SK-N-MC (cell line): Measurements from ENCODE around the gene CACNA1E.

Experiments
- EZH2 ChIP-seq: fragments of 200-600 bp; sonication (generic); IDR thresholded peaks from one replicate; pipeline ENCODE4 v1.6.1; 2017; ENCODE audit warnings: antibody characterized with exemption
- POLR2AphosphoS5 ChIP-seq: IDR thresholded peaks from 2 replicates; pipeline ENCODE4 v1.6.1; 2012; ENCODE audit warnings: mild to moderate bottlenecking, low read depth, low read length, borderline replicate concordance

DNA sequence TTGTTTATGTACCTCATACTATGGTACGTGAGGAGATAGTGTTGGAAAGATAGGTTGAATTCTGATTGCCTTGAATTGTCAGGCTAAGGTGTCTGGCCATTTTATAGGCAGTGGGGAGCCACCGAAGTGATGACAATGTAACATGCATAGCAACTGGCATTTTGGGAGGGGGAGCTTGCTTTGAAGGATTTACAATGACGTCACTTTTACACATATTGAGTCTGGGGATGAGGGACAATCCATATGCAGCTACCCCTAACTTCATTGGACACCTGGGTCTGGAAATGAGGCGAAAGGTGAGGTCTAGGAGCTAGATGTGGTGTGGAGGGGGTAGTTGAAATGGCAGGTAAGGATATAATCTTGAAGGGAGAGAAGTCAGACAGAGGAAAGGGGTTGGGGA lies 7.7 kb upstream of the CACNA1E start:
- no peak for TF ChIP-seq POLR2AphosphoS5
- TF ChIP-seq EZH2 = no peak
